Medulla oblongata (tissue), 1 donor: Measurements from ENCODE around the gene CRIP1.

Experiments used
- DNase-seq: peaks from one replicate; pipeline ENCODE4 v3.0.0-alpha.2; 2015; ENCODE audit errors: extremely low spot score

The CRIP1 gene

GRCh38 chr14:105503935-105504692 lies 17.4 kb downstream of the CRIP1 start:
- DNase-seq, result no peak

DNA sequence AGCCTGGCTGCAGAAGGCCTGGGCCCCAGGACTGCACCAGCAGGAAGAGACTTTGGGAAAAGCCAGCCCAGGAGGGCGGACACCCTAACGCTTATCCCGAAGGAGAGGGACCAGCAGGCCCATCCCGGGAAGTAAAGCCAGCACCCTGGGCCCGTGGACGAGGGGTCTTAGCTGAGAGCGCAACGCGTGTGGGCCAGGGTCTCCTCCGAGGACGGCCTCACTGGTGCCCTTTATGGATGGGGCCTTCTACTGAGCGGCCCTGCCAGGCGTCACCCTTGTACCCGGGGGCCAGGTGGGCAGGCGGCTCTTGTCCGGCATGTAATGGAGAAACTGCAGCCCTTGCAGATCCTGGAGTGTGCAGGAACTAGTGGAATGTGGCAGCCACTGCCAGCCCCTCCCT lies 18.4 kb downstream of the CRIP1 start:
- no peak for DNase-seq

DNA sequence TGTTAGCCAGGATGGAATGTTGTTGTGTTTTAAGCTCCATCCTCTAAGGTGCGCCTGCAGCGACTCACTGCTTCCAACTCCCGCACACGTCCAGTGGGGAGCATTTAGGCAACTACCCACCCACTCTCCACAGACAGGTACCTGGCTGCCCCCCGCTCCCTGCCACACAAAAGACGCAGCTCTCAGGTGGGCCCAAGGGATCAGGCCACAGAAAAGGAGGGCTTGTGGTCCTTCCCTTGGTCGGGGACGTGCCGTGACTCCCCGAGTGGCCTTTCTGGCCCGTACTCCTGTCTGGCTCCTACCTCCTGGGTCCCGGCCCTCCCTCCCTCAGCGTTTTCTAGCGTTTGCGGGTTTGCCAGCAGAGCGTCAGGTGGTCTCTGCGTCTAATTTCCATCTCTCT lies 20.6 kb downstream of the CRIP1 start:
- no peak for DNase-seq

DNA sequence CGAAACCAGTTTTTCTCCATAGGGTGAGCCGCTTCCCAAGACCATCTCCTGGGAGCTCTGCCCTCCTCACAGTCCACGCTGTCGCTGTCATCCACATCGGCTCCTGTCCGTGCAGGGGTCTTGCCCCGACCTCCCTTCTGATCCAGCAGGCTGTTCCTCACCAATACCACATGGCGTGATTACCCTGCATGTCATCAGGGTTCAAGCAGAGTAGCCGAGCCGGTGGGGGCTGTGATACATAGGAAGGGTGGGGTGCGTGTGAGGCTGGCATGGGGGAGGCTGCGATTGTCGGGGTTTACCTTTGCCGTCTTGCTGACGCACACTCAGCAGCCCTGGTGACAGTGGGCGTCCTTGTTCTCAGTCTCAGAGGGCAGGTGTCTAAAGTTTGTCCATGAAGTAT lies 21.4 kb downstream of the CRIP1 start:
- no peak for DNase-seq

- no peak for DNase-seq
These were observed 21.9 kb downstream of the CRIP1 start for GRCh38 chr14:105508601-105509000.

- DNase-seq, result no peak
These were observed 30.4 kb downstream of the CRIP1 start for GRCh38 chr14:105517096-105517495.

- DNase-seq, result no peak
These were observed 33.4 kb downstream of the CRIP1 start for GRCh38 chr14:105519946-105520698.

GRCh38 chr14:105525326-105525725 lies 38.6 kb downstream of the CRIP1 start:
- DNase-seq, result no peak

DNA sequence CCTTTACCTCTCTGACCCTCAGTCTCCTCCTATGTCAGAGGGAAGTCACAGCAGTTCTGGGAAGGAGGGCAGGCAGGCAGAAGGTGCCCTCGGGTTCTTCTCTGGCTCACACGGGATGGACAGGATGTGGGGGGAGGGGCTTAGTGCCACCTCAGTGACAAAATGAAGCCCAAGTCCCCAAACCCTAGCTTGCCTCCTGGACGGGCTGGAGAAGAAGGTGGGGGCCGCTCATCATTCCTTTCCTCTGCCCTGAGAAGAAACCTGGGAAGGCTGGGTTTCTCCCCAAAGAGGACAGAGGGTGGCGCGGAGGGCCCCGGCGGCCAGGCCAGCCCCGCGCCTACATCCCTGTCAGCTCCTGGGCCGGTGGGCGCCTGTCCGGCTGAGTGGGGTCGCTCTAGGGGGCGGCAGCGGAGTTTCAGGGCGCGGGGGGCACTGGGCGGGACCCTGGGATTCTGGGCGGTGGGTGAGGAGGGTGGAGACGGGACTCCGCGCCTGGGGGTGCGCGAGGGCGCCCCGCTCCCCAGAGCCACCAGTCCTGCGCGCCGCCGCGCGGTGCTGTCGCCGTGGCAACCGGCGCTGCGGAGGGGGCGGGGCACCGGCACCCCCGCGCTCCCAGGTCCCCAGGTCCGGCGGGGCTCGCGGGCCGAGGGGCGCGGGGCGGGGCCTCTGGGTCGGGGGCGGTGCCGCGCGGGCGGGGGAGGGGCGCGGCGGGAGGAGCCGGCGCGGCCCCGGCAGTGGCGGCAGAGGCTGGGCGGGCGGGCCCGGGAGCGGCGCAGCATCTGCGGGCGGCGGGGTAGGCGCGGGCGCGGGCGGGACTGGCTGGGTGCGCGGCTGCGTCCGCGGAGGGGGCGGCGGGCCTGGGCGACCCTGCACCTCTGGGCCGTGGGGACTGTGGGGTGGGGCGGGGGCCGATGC lies 39.4 kb downstream of the CRIP1 start, which contains the start of gene TMEM121:
Gene TMEM121, plus strand, starts transcription at position 723 of the 915 bp plus-strand sequence. CDS start 2,252 bp downstream, outside the sequence.
- DNase-seq, result peak; percentile 33

DNA sequence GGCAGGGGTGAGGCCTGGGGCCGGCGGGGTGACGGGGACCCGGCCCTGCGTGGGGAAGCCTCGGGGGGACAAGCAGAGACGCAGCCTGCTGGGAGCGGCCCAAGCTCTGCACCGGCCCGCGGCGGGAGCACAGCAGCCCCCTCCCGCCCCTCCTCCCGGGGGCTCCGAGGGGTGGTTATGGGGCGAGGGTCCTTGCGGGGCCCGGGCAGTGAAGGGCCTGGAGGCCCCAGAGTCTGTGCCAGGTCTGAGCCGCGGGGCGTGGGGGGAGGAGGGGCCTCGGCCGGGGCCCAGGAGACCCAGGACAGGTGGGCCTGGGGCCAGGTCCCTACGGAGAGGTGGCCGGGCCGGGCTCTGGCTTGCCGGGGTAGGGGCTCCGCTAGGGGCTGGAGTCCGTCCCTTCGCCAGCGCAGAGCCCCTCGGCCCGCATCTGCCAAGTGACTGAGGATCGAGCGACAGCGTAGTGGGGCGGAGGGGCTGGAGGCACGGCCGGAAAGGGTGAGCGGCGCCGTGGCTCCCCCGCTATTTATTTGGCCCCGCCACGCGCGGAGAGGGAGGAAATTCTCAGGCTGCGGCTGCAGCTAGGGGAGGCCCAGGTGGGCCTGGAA lies 40.2 kb downstream of the CRIP1 start:
- DNase-seq, result no peak

GRCh38 chr14:105527381-105527825 lies 40.7 kb downstream of the CRIP1 start:
- no peak for DNase-seq

GRCh38 chr14:105527826-105528585 lies 41.3 kb downstream of the CRIP1 start:
- DNase-seq, result peak; percentile 78

GRCh38 chr14:105528586-105529318 lies 42.1 kb downstream of the CRIP1 start:
- no peak for DNase-seq

DNA sequence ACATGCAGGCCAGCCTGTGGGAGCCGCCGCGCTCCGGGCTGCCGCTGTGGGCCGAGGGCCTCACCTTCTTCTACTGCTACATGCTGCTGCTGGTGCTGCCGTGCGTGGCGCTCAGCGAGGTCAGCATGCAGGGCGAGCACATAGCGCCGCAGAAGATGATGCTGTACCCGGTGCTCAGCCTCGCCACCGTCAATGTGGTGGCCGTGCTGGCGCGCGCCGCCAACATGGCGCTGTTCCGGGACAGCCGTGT lies 42.6 kb downstream of the CRIP1 start:
- DNase-seq, result no peak

- no peak for DNase-seq
These were observed 43.0 kb downstream of the CRIP1 start for GRCh38 chr14:105529569-105530284.

GRCh38 chr14:105530285-105531087 lies 43.8 kb downstream of the CRIP1 start:
- no peak for DNase-seq

DNA sequence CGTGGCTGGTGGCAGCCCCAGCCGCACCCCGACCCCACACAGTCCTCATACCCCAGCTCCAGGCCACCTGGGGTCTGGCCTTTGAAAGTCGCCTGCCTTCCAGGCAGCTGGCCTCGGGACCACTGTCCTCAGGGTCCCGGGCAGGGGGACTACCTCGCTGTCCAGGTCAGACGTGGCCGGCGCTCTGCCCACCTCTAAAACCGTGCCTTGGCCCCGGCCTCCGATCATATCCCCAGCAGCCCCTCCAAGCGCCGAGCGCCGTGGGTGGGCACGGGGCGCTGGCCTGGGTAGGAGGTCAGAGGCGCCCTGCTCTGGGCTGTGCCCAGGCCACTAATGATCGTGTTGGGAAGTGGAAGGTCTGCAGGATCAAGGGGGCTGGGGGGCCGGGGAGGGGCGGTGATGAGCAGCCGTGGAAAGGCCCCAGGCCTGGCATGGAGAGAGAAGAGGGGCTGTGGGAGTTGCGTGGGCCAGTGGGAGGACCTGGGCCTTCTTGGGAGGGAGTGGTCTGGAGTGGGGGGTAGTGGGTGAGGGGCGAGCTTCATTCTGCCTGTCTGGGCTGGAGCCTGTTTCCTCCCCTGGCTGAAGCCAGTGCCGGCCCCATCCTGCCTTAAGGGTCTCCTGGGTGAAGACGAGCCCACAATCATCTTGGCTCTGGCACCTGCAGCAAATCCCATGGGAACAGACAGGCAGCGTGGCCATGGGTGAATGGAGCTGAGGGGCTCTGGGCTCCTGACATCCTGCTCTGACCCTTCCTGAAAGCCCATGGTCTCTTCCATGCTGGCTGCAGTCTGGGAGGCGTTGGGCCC lies 44.6 kb downstream of the CRIP1 start:
- no peak for DNase-seq
